ENCODE data around the gene SPTB.

GRCh38 chr14:64841121-64841651, 38.5 kb downstream of the SPTB start:
- TF ChIP-seq CTCF (IDR thresholded peaks at IDR 0.05 in 2 of 3, conservative IDR thresholded peaks at IDR 0.05 in 1 of 3; ENCODE audit: control insufficient read depth in 2 of 3, extremely low read depth in 1 of 3, insufficient read depth in 1 of 3, low read depth in 3 of 3, low read length in 3 of 3) (no peak), CEBPB (IDR thresholded peaks at IDR 0.05; ENCODE audit: borderline replicate concordance in 1 of 2, low read depth in 2 of 2, low read length in 2 of 2) (no peak), EED (IDR thresholded peaks at IDR 0.05; ENCODE audit: low read depth) (no peak)
